ENCODE data around the gene TLR10. TPM values are rescaled to one million over a fixed set of nuclear protein-coding genes. Genes with fewer than 3 reads are reported as not detected.

The TLR10 gene
- total RNA-seq, 1 donor from 2014 or later, result not detected

DNA sequence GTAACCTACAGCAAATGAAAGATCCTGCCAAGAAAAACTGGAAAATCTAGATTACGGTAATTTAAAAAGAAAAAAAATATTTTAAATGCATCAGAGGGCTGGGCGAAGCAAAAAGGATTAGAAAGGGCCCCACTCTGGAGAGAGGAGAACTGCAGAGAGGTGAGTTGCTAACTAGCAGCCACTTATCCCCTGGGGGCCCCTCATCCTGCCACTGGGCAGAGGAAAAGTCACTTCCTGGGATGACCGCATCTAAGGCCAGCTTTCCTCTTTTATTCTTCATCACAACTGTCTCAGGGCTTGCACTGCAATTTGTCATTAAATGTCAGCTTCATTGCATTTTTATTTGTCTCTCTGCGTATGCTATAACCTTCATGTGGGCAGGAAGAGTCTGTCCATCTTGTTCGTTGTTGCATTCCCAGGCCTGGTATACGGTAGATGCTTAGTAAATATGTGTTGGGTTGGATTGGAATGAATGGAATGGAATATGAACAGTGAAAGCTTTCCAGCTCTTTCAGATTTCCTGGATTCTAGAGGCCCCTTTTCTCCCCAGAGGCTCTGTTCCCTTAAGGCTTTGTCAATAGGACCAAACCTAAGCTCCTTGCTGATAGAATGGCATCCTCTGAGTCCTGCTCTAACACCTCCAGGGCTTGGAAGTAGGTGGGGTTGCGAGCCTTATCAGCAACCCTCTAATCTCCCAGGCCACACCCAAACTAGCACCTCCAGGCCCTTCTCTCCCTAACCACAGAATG lies 58.9 kb downstream of the TLR10 start:
- H3K36me3 Mint-ChIP-seq (ENCODE audit: unreplicated experiment), result no peaks in the 10 kb centered on the region
- H3K9me3 Mint-ChIP-seq (ENCODE audit: unreplicated experiment), result peaks cover 3% of the 10 kb centered on the region
- H3K4me1 Mint-ChIP-seq (ENCODE audit: low read depth, unreplicated experiment), result no peaks in the 10 kb centered on the region
- no peak overlapping the region for H3K27ac Mint-ChIP-seq (ENCODE audit: unreplicated experiment)
- DNase-seq, result no peak
- no peak overlapping the region for H3K4me3 Mint-ChIP-seq (ENCODE audit: unreplicated experiment)
- H3K27me3 Mint-ChIP-seq (ENCODE audit: unreplicated experiment), result no peaks in the 10 kb centered on the region
- TF ChIP-seq, protein P1, sequence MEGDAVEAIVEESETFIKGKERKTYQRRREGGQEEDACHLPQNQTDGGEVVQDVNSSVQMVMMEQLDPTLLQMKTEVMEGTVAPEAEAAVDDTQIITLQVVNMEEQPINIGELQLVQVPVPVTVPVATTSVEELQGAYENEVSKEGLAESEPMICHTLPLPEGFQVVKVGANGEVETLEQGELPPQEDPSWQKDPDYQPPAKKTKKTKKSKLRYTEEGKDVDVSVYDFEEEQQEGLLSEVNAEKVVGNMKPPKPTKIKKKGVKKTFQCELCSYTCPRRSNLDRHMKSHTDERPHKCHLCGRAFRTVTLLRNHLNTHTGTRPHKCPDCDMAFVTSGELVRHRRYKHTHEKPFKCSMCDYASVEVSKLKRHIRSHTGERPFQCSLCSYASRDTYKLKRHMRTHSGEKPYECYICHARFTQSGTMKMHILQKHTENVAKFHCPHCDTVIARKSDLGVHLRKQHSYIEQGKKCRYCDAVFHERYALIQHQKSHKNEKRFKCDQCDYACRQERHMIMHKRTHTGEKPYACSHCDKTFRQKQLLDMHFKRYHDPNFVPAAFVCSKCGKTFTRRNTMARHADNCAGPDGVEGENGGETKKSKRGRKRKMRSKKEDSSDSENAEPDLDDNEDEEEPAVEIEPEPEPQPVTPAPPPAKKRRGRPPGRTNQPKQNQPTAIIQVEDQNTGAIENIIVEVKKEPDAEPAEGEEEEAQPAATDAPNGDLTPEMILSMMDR (IDR thresholded peaks at IDR 0.05; ENCODE audit: partially characterized antibody, unreplicated experiment), result no peak

DNA sequence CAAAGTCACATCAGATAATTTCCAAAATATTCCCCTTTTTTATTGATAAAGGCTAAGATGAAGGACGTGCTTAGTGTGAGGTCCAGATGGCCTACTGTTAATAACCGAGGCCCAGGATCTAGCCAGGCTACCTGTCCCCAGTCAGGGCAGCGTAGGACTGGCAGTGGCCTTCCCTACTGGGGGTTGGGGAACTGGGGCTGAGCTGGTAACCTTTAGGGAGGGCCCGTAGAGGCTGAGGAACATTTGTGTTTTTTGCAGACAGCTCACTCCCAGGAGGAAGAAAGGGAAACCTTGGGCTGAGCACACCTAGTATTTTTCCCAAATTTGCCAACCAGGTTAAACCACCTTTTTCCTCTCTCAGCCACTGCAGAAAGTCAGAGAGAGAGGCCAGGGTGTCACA lies 59.7 kb downstream of the TLR10 start:
- H3K4me1 Mint-ChIP-seq (ENCODE audit: low read depth, unreplicated experiment), result no peaks in the 10 kb centered on the region
- no peaks in the 10 kb centered on the region for H3K27me3 Mint-ChIP-seq (ENCODE audit: unreplicated experiment)
- no peaks in the 10 kb centered on the region for H3K36me3 Mint-ChIP-seq (ENCODE audit: unreplicated experiment)
- H3K9me3 Mint-ChIP-seq (ENCODE audit: unreplicated experiment), result peaks cover 3% of the 10 kb centered on the region
- DNase-seq, result no peak
- TF ChIP-seq, protein P1 (IDR thresholded peaks at IDR 0.05; ENCODE audit: partially characterized antibody, unreplicated experiment), result no peak
- H3K4me3 Mint-ChIP-seq (ENCODE audit: unreplicated experiment), result no peak overlapping the region
- no peak overlapping the region for H3K27ac Mint-ChIP-seq (ENCODE audit: unreplicated experiment)

Other genes with a start within 250 kb of the TLR10 start
- 38.4 TPM for gene KLF3, start 118.8 kb downstream of the TLR10 start, total RNA-seq (ENCODE audit: unreplicated experiment)
- gene TLR1, start 21.8 kb upstream of the TLR10 start, total RNA-seq (ENCODE audit: unreplicated experiment), result not detected
- gene TLR6, start 73.8 kb upstream of the TLR10 start, total RNA-seq (ENCODE audit: unreplicated experiment), result not detected
- 1.0 TPM for gene FAM114A1, start 84.8 kb upstream of the TLR10 start, total RNA-seq (ENCODE audit: unreplicated experiment)
- gene TMEM156, start 249.4 kb upstream of the TLR10 start, total RNA-seq (ENCODE audit: unreplicated experiment), result not detected

Measured in glutamatergic neuron (in vitro differentiated cells).